HuH-7 (cell line): ENCODE data around the gene PLEKHM3.
"Not testable (repeated sequence)": the region's sequence is repeated elsewhere in the genome, so short reads cannot be mapped to it uniquely, and the experiment has no call there.

Source experiments
- DNase-seq: peaks from one replicate; pipeline ENCODE4 v3.0.0; 2011; ENCODE audit warnings: low spot score

The PLEKHM3 gene

DNA sequence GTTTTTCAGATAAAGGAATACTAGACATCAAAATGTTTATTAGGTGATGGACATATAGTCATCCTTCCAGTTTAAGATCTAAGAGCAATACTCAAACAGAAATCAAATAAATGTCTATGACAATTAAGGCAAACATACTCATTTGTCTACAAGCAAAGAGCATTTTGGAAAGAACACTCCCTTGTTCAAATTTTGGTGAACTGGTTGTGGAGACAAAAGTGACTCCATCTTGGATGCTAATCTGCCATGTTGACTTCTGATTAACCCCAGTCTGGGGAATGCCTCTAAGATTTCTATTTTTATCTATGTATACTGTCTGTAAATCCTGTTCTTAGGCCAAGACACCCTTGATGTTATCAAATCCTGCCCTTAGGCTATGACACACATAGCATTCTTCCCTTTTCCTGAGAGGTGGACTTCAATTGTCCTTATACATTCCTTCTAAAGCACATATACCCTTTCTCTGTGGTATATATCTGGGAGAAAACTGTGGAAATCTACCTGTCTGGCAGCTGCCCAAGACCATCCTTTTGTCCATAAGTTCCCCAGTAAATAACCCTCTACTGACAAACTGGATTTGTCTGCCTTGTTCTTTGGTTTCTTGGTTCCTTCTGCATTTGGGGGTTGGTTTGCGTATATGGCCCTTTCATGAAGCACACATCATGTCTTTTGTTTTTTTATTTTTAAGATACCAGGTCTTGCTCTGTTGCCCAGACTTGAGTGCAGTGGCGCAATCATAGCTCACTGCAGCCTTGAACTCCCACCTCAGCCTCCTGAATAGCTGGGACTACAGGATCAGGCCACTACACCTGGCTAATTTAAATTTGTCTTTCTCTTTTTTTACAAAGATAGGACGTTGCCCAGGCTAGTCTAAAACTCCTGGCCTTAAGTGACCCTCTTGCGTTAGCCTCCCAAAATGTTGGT, 12.5 kb upstream of the PLEKHM3 start:
- no peak for DNase-seq

DNA sequence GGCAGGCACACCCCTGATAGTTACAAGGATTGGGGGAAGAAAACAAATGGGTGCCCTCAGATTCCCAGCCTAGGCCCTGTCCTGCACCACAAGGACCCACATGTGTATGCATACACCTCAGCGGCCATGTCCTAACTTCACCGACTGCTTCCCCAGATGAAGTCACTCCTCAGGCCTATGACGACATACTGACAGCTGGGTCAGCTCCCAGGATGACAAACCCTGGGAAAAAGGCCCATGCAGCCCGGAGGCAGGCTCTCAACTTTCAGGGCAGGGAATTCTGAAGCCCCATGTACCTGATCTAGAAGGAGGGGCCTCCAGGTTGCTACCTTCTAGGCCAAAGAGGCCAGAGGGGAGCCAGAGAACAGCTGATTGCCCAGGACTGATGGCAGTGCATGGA, 11.0 kb upstream of the PLEKHM3 start:
- DNase-seq = no peak

- DNase-seq = no peak
These were observed 9.3 kb upstream of the PLEKHM3 start for GRCh38 chr2:208034503-208035140.

DNA sequence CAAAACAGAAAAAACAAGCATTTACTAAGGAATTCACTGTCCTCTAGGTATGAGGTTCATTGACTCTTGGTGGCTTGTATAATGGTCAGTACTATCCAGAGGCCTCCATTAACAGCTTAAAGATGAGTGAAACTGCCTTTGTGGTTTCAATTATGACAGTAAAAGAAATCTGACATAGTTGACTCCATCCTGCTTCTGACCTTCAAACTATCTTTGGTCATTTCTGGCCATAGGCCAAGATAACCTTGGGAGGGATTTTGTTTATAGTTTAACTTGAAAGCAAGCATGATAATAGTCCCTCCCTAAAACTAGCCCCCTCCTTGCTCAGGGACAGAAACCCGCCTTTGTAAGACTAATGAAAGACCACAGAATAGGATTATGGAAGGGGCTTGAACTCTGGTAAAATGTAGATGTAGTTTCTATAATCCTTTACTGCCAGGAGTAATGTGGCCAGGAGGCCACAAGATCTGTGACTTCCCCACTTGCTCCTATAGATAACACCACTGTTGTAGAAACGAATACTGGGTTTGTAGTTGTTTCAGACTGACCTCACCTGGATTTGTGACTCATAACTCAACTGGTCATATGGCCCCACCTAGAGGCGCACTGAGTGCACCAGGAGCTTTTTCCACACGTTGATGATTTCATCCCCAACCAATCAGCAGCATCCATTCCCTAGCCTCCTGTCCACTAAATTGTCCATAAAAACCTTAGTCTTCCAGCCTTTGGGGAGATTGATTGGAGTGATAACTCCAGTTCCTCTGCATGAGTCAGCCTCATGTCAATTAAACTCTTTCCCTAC, 8.6 kb upstream of the PLEKHM3 start:
- peak; percentile 52 for DNase-seq

DNA sequence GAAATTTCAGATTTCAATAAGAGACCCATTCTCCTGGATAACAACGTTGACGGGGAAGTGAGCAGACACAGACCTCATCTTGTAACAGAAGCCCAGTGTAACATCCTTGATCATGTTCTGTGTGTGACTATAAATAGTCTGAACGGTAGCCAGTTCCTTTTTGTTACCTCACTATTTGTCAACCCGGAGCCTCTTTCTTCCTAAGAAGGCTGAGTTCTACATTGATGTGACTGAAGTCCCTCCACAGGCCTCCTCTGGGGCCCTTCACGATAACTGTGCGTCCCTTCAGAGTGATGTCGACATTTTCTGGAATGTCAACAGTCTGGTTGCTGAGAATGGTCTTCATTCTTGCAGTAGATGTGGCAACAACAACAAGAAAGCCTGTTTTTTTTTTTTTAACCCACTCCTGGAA, 6.3 kb upstream of the PLEKHM3 start:
- no peak for DNase-seq

DNA sequence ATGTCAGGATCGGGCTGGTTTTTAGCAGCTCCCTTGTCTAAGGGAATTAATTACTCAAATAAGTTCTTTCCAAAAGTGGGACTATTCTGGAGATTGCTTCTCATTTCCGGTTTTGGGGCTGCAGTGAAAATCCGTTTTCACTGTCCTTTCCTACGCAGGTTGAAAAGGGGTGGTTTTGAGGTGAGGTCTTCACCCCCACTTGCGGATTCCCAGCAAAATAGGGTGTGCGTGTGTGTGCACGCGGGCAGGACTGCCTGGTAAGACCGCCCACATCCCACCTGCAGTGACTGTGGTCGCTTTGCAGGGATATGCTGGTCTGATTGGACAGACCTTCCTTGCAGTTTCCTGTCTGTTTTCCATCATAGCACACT, 472 bp upstream of the PLEKHM3 start:
- DNase-seq = no peak

GRCh38 chr2:208024091-208024490, 1.2 kb downstream of the PLEKHM3 start:
- DNase-seq = no peak

GRCh38 chr2:208020253-208020652, 5.1 kb downstream of the PLEKHM3 start:
- no peak for DNase-seq

DNA sequence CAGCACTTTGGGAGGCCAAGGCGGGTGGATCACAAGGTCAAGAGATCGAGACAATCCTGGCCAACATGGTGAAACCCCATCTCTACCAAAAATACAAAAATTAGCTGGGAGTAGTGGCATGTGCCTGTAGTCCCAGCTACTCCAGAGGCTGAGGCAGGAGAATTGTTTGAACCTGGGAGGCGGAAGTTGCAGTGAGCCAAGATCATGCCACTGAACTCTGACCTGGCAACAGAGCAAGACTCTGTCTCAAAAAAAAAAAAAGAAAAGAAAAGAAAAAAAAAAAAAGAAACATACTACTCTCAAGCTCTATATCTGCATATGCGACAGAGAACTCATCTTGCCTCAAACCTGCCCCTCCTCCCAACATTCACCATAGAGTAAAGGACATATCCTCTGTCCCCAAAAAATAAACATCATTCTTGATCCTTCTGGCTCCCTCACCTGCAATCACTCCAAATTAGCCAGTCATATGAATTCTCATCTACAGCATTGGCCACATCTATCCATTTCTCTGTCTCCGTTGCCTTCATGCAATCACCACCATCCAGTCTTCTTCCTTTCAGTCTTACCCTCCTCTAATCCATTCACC, 7.1 kb downstream of the PLEKHM3 start:
- not testable (repeated sequence) for DNase-seq

DNA sequence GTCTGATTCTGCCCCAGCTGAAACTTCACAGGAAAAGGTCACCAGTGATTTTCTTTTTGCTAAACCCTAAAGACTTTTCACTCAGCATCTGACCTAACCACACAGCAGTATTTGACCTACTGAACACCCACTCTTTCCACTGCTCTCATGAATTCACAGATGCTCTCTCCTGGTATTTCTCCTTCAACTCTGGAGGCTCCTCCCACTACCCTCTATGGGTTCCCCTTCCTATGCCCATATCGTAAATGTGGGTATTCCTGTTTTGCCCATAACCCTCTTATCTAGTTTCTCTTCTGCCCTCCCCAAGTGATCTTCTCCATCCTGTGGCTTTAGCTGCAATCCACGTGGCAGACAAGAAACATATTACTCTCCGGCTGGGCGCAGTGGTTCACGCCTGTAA, 7.6 kb downstream of the PLEKHM3 start:
- DNase-seq = no peak

- DNase-seq = peak; percentile 39
These were observed 9.9 kb downstream of the PLEKHM3 start for GRCh38 chr2:208015475-208015874.

- DNase-seq = no peak
These were observed 11.8 kb downstream of the PLEKHM3 start for GRCh38 chr2:208013285-208014178.

GRCh38 chr2:208012449-208012848, 12.9 kb downstream of the PLEKHM3 start:
- peak; percentile 44 for DNase-seq

GRCh38 chr2:208010506-208010905, 14.8 kb downstream of the PLEKHM3 start:
- no peak for DNase-seq

DNA sequence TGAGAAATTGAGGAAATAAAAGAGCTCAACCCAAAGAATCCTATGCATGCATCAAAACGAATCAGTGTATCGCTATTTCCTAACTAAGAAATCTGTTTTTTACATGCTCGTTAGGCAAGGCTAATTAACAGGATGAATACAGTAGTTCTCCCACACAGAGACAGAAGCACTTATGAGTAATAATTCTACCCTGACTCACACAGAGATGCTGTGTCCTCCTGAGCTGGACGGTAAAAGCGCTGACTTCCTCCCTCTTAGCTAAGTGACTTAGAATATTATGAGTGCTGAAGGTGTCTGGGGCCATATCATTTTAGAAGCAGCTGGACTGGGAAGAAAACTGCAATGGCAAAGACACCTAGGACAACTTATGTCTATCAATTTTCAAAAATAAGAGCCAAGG, 18.5 kb downstream of the PLEKHM3 start:
- DNase-seq = no peak

DNA sequence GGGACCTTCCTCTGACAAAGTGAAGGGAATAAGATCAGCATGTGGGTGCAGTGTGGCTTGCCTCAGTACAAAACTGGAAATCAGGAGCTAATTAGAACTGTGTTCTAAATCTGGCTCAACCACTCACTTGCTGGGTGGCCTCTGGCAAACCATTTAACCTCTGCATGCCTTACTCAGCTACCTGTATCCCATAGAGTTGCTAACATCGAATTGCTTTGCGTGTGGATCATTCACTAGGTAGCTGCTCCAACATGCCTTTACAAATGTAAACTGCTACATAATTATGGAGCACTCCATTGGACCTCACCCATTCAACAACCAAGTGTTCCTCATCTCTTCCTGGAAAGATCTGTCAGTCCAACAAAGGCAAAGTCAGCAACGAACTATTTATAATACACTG, 19.0 kb downstream of the PLEKHM3 start:
- no peak for DNase-seq

GRCh38 chr2:208001924-208002323, 23.4 kb downstream of the PLEKHM3 start:
- DNase-seq = no peak

DNA sequence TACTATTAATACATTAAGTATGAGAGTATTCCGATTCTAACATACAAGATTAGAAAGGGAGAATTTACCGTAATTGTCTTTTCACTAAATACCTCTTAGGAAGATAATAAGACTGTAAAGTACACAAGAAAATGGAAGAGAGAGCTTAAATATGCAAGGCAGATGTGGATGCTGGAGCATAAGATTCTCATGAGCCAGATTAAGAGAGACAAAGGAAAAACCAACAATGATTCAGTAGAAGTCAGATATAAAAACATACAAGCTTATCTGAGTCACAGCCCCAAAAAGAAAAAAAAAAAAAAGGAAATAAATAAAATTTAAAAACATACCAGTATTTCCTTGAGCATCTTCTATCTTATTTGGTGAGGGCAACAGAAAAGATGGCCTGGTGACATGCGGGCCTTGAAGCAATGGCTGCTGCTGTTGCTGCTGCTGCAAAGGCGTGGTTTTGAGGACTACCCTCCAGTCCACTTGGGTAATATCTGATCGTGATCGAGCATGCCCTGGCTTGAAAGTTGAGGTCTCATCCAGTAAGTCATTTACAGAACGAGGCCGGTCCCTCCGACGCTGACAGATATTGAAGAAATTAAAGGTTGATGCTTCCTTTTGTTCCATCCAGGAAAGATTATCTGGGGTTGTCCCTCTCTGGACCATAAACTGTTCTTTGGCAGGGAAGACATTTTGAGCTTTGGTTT, 24.5 kb downstream of the PLEKHM3 start:
- DNase-seq = no peak

- no peak for DNase-seq
These were observed 28.5 kb downstream of the PLEKHM3 start for GRCh38 chr2:207996848-207997247.

GRCh38 chr2:207995887-207996286, 29.4 kb downstream of the PLEKHM3 start:
- no peak for DNase-seq
